Head of caudate nucleus (tissue), 42 donors: ENCODE data around the gene MEN1.
"Not testable (repeated sequence)": the region's sequence is repeated elsewhere in the genome, so short reads cannot be mapped to it uniquely, and the experiment has no call there.

Source experiments
- DNase-seq, 42 donors: peaks; one replicate each; pipeline versions ENCODE4 v3.0.0 to v3.0.0-alpha.2; 2020 to 2021; ENCODE audit warnings: mixed read lengths in 7 of 42
- intact Hi-C: fragments of 100-400 bp; cut with DNase I; formaldehyde crosslinking; loops from one replicate; pipeline ENCODE4 v1.15.0; 2022

MEN1 gene

GRCh38 chr11:64835616-64836447 is 25.5 kb upstream of the MEN1 start:
- DNase-seq, result no peak
- intact Hi-C loops, result no loop called here

- intact Hi-C loops, result no loop called here
- no peak for DNase-seq
Measured at GRCh38 chr11:64834723-64835615, 24.6 kb upstream of the MEN1 start.

GRCh38 chr11:64834031-64834722 is 23.8 kb upstream of the MEN1 start:
- intact Hi-C loops, result no loop called here

GRCh38 chr11:64833509-64833908 is 23.2 kb upstream of the MEN1 start:
- no peak for DNase-seq
- intact Hi-C loops, result no loop called here

More at GRCh38 chr11:64834031-64834722, 23.8 kb upstream of the MEN1 start:
- no peak for DNase-seq

- no peak for DNase-seq
- intact Hi-C loops, result no loop called here
Measured at GRCh38 chr11:64833198-64833502, 22.8 kb upstream of the MEN1 start.

GRCh38 chr11:64832467-64833197 is 22.3 kb upstream of the MEN1 start:
- intact Hi-C loops, result no loop called here
- DNase-seq, result no peak

GRCh38 chr11:64831411-64831891 is 21.1 kb upstream of the MEN1 start:
- intact Hi-C loops, result no loop called here
- no peak for DNase-seq

GRCh38 chr11:64829536-64830251 is 19.3 kb upstream of the MEN1 start:
- intact Hi-C loops, result no loop called here
- DNase-seq, result no peak

GRCh38 chr11:64827451-64827839 is 17.1 kb upstream of the MEN1 start:
- DNase-seq, result no peak
- intact Hi-C loops, result no loop called here

GRCh38 chr11:64826578-64827450 is 16.5 kb upstream of the MEN1 start:
- intact Hi-C loops, result no loop called here
- DNase-seq, result no peak

GRCh38 chr11:64826062-64826461 is 15.7 kb upstream of the MEN1 start:
- DNase-seq, result no peak
- intact Hi-C loops, result no loop called here

GRCh38 chr11:64823568-64824119 is 13.3 kb upstream of the MEN1 start:
- peak in 13 of 42 donors; percentile 20 to 63 (median 41) for DNase-seq
- intact Hi-C loops, result no loop called here

GRCh38 chr11:64817476-64817875 is 7.1 kb upstream of the MEN1 start:
- DNase-seq, result peak in 32 of 42 donors; percentile 17 to 87 (median 56)
- intact Hi-C loops, result no loop called here

GRCh38 chr11:64815433-64815832 is 5.1 kb upstream of the MEN1 start:
- DNase-seq, intact Hi-C loops: not testable (repeated sequence)

- no peak for DNase-seq
- intact Hi-C loops, result no loop called here
Measured at GRCh38 chr11:64814712-64815187, 4.4 kb upstream of the MEN1 start.

- intact Hi-C loops, result no loop called here
- no peak for DNase-seq
Measured at GRCh38 chr11:64813826-64814225, 3.5 kb upstream of the MEN1 start.

GRCh38 chr11:64810891-64811272 is 531 bp upstream of the MEN1 start:
- peak in 5 of 42 donors; percentile 14 to 47 (median 25) for DNase-seq
- intact Hi-C loops, result no loop called here
